GM18511 (cell line): ENCODE results near the gene CAPN11.
"Not testable (repeated sequence)": the region's sequence is repeated elsewhere in the genome, so short reads cannot be mapped to it uniquely, and the experiment has no call there.

Experiments used
- ATAC-seq: cut with Tn5 transposase; IDR thresholded peaks from one replicate; pipeline ENCODE4 v1.9.1; 2021; ENCODE audit warnings: mild to moderate bottlenecking, moderate library complexity; ENCODE audit not compliant: unreplicated experiment

Gene CAPN11

GRCh38 chr6:44179648-44180047 lies 21.0 kb downstream of the CAPN11 start:
- ATAC-seq: no peak

- no peak for ATAC-seq
Measured at GRCh38 chr6:44180406-44180805, 21.8 kb downstream of the CAPN11 start.

GRCh38 chr6:44180886-44181285 lies 22.3 kb downstream of the CAPN11 start:
- ATAC-seq: no peak

- ATAC-seq: not testable (repeated sequence)
Measured at GRCh38 chr6:44181784-44182183, 23.2 kb downstream of the CAPN11 start.

GRCh38 chr6:44182911-44183390 lies 24.3 kb downstream of the CAPN11 start:
- no peak for ATAC-seq

GRCh38 chr6:44183783-44184182 lies 25.2 kb downstream of the CAPN11 start:
- ATAC-seq: no peak

- ATAC-seq: not testable (repeated sequence)
Measured at GRCh38 chr6:44185356-44185755, 26.7 kb downstream of the CAPN11 start.

- ATAC-seq: no peak
Measured at GRCh38 chr6:44185953-44186634, 27.5 kb downstream of the CAPN11 start.

- no peak for ATAC-seq
Measured at GRCh38 chr6:44186635-44187025, 28.0 kb downstream of the CAPN11 start.

GRCh38 chr6:44188819-44189218 lies 30.2 kb downstream of the CAPN11 start:
- ATAC-seq: no peak

- ATAC-seq: no peak
Measured at GRCh38 chr6:44189257-44189656, 30.6 kb downstream of the CAPN11 start.

GRCh38 chr6:44190715-44191114 lies 32.1 kb downstream of the CAPN11 start:
- ATAC-seq: no peak

- ATAC-seq: no peak
Measured at GRCh38 chr6:44192428-44193041, 33.9 kb downstream of the CAPN11 start.

GRCh38 chr6:44193307-44193910 lies 34.8 kb downstream of the CAPN11 start:
- ATAC-seq: no peak

GRCh38 chr6:44194326-44194725 lies 35.7 kb downstream of the CAPN11 start:
- no peak for ATAC-seq

- not testable (repeated sequence) for ATAC-seq
Measured at GRCh38 chr6:44196351-44196750, 37.7 kb downstream of the CAPN11 start.

- no peak for ATAC-seq
Measured at GRCh38 chr6:44198684-44199083, 40.1 kb downstream of the CAPN11 start.

- ATAC-seq: no peak
Measured at GRCh38 chr6:44199883-44200282, 41.3 kb downstream of the CAPN11 start.

GRCh38 chr6:44201200-44201599 lies 42.6 kb downstream of the CAPN11 start:
- ATAC-seq: no peak

- ATAC-seq: no peak
Measured at GRCh38 chr6:44201638-44202303, 43.2 kb downstream of the CAPN11 start.

GRCh38 chr6:44202332-44202971 lies 43.8 kb downstream of the CAPN11 start:
- no peak for ATAC-seq
